ENCODE data around the gene COQ10A. TPM values are rescaled to one million over a fixed set of nuclear protein-coding genes. Genes with fewer than 3 reads are reported as not detected.

The COQ10A gene
- total and polyA plus RNA-seq, 9 of the 15 experiments (the other 6 are each of a cell fraction or from before 2014, with no cell fraction given): 3.1 to 26.4 (median 12.7) TPM

DNA sequence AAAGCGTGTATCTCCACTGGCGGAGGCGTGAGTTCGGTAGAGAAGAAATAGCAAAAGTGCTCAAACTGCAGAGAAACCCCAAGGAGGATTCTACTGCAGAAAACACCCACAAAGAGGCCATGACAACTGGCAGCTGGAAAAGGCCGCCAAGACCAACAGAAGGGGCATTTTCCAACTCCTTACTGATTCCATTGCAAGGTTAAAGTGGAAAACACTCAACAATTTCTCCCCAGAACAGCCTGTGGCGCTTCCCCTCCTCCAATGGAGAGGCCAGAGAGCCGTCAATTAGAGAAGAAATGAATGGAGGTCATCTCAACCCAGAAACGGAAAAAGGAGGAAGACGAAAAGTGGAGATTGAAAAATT, 7.9 kb upstream of the COQ10A start (continued):
- TF ChIP-seq, protein P1, sequence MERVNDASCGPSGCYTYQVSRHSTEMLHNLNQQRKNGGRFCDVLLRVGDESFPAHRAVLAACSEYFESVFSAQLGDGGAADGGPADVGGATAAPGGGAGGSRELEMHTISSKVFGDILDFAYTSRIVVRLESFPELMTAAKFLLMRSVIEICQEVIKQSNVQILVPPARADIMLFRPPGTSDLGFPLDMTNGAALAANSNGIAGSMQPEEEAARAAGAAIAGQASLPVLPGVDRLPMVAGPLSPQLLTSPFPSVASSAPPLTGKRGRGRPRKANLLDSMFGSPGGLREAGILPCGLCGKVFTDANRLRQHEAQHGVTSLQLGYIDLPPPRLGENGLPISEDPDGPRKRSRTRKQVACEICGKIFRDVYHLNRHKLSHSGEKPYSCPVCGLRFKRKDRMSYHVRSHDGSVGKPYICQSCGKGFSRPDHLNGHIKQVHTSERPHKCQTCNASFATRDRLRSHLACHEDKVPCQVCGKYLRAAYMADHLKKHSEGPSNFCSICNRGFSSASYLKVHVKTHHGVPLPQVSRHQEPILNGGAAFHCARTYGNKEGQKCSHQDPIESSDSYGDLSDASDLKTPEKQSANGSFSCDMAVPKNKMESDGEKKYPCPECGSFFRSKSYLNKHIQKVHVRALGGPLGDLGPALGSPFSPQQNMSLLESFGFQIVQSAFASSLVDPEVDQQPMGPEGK (CRISPR knock-in tag; IDR thresholded peaks at IDR 0.05; ENCODE audit: borderline replicate concordance): 0 out of 2 replicates have a peak, but pooled peaks have one; percentile 15
- TF ChIP-seq RFX7 (CRISPR knock-in tag; IDR thresholded peaks at IDR 0.05) (no peak), DNMT1 (IDR thresholded peaks at IDR 0.05) (no peak), RBM25 (IDR thresholded peaks at IDR 0.05; ENCODE audit: low read depth, low read length, severe bottlenecking) (no peak), CHD4 (IDR thresholded peaks at IDR 0.05; ENCODE audit: insufficient read depth, insufficient replicate concordance, low read depth, low read length, poor library complexity, severe bottlenecking) (no peak), BCOR (IDR thresholded peaks at IDR 0.05) (no peak), YY1 (IDR thresholded peaks at IDR 0.05; ENCODE audit: borderline replicate concordance in 1 of 3, control insufficient read depth in 1 of 3, extremely low read depth in 1 of 3, insufficient read depth in 3 of 3, insufficient read length in 1 of 3, insufficient replicate concordance in 2 of 3, low read depth in 1 of 3, low read length in 2 of 3) (peak in 1 of 3 experiments; percentile 38)
- TF ChIP-seq, protein P2, sequence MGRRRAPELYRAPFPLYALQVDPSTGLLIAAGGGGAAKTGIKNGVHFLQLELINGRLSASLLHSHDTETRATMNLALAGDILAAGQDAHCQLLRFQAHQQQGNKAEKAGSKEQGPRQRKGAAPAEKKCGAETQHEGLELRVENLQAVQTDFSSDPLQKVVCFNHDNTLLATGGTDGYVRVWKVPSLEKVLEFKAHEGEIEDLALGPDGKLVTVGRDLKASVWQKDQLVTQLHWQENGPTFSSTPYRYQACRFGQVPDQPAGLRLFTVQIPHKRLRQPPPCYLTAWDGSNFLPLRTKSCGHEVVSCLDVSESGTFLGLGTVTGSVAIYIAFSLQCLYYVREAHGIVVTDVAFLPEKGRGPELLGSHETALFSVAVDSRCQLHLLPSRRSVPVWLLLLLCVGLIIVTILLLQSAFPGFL (CRISPR knock-in tag; IDR thresholded peaks at IDR 0.05): 0 out of 2 replicates have a peak, but pooled peaks have one; percentile 35

Data from K562 (cell line).